H1 (cell line): ENCODE measurements around the gene RFX1. TPM values are rescaled to one million over a fixed set of nuclear protein-coding genes. Genes with fewer than 3 reads are reported as not detected.

ENCODE experiments used
- CTCF ChIA-PET: fragments of 300-600 bp; sonication (Branson Sonifier 250); formaldehyde crosslinking; loops from one replicate; lab custom pipeline; 2021; ENCODE audit not compliant: partially characterized antibody; lab: Charles Lee
- POLR2A ChIA-PET: fragments of 300-600 bp; sonication (Branson Sonifier 250); formaldehyde crosslinking; loops from one replicate; lab custom pipeline; 2021; ENCODE audit warnings: inconsistent platforms; ENCODE audit not compliant: partially characterized antibody; lab: Charles Lee
- DNase-seq, 2 experiments: peaks; one replicate each; pipeline versions ENCODE4 v3.0.0 to v3.0.0-alpha.2; 2010 to 2022; ENCODE audit warnings: low spot score in 2 of 2, low read depth in 1 of 2, mixed read lengths in 1 of 2
- FAIRE-seq: peaks from 2 replicates; lab custom pipeline; 2011; peaks lifted over from hg19 to GRCh38; lab: Jason Lieb, UNC
- H2AFZ ChIP-seq: 2 replicates; pipeline ENCODE4 v1.8.1; 2012; ENCODE audit warnings: low read length, inconsistent platforms
- H2AK5ac ChIP-seq: 2 replicates; pipeline ENCODE4 v1.6.1; 2013; ENCODE audit warnings: low read depth, low read length
- H2BK120ac ChIP-seq: replicated peaks from 2 replicates; pipeline ENCODE3; 2013; ENCODE audit warnings: low read depth, low read length, inconsistent platforms
- H2BK12ac ChIP-seq: 2 replicates; pipeline ENCODE4 v1.6.1; 2013; ENCODE audit warnings: low read depth, low read length
- H2BK15ac ChIP-seq: 2 replicates; pipeline ENCODE4 v1.6.1; 2013; ENCODE audit warnings: low read length
- H2BK20ac ChIP-seq: 2 replicates; pipeline ENCODE4 v1.6.1; 2013; ENCODE audit warnings: low read length
- H2BK5ac ChIP-seq: 2 replicates; pipeline ENCODE4 v1.6.1; 2013; ENCODE audit warnings: low read depth, low read length
- H3K14ac ChIP-seq: 2 replicates; pipeline ENCODE4 v1.6.1; 2013; ENCODE audit warnings: inconsistent platforms; ENCODE audit not compliant: insufficient read length
- H3K18ac ChIP-seq: 2 replicates; pipeline ENCODE4 v1.6.1; 2013; ENCODE audit warnings: low read length; ENCODE audit errors: extremely low read depth
- H3K23ac ChIP-seq: 2 replicates; pipeline ENCODE4 v1.6.1; 2013; ENCODE audit warnings: inconsistent platforms; ENCODE audit not compliant: insufficient read length
- H3K23me2 ChIP-seq: 2 replicates; pipeline ENCODE4 v1.6.1; 2013; ENCODE audit warnings: low read depth, low read length
- H3K27ac ChIP-seq: 2 replicates; pipeline ENCODE4 v1.6.1; 2011; ENCODE audit warnings: low read depth, low read length, inconsistent platforms
- H3K27me3 ChIP-seq, 4 experiments: replicated peaks in 1 of 4; 1 replicate in 1 of 4; 2 replicates in 3 of 4; pipeline versions ENCODE4 v1.6.1 to v1.8.1; 2011 to 2013; ENCODE audit warnings: low read length in 3 of 4, mild to moderate bottlenecking in 3 of 4, inconsistent platforms in 2 of 4, mixed read lengths in 2 of 4, moderate library complexity in 1 of 4; ENCODE audit not compliant: control insufficient read depth in 3 of 4, insufficient read depth in 3 of 4; ENCODE audit errors: extremely low read depth in 1 of 4
- H3K36me3 ChIP-seq, 4 experiments: 2 replicates each; pipeline versions ENCODE4 v1.6.1 to v1.8.1; 2011 to 2013; ENCODE audit warnings: mild to moderate bottlenecking in 4 of 4, low read length in 3 of 4, moderate library complexity in 2 of 4, control low read depth in 1 of 4, inconsistent platforms in 1 of 4; ENCODE audit not compliant: insufficient read depth in 4 of 4, control insufficient read depth in 2 of 4
- H3K4ac ChIP-seq: replicated peaks from 2 replicates; pipeline ENCODE3; 2013; ENCODE audit warnings: low read length, low read depth, mixed read lengths, inconsistent platforms; ENCODE audit not compliant: insufficient read length
- H3K4me1 ChIP-seq, 4 experiments: replicated peaks in 1 of 4; 1 replicate in 1 of 4; 2 replicates in 3 of 4; pipeline versions ENCODE4 v1.6.1 to v1.8.1; 2011 to 2013; ENCODE audit warnings: low read length in 3 of 4, inconsistent platforms in 2 of 4, mixed read lengths in 1 of 4; ENCODE audit not compliant: insufficient read depth in 4 of 4, control insufficient read depth in 3 of 4
- H3K4me2 ChIP-seq, 2 experiments: 2 replicates each; pipeline versions ENCODE4 v1.6.1 to v1.8.1; 2011 to 2013; ENCODE audit warnings: low read depth in 2 of 2, low read length in 2 of 2, control low read depth in 1 of 2, inconsistent platforms in 1 of 2, mild to moderate bottlenecking in 1 of 2; ENCODE audit not compliant: insufficient read depth in 1 of 2
- H3K4me3 ChIP-seq, 4 experiments: fragments of 200-600, 300-600 bp in 1 of 4; sonication (generic), shearing (Covaris generic), sonication (Bioruptor Twin) in 1 of 4; 2 replicates each; pipeline versions ENCODE4 v1.5.1 to v1.8.1; 2011 to 2016; ENCODE audit warnings: low read length in 4 of 4, low read depth in 3 of 4, control low read depth in 2 of 4, inconsistent platforms in 2 of 4, mild to moderate bottlenecking in 2 of 4, mixed read lengths in 1 of 4, moderate library complexity in 1 of 4; ENCODE audit not compliant: insufficient read depth in 2 of 4; ENCODE audit errors: extremely low read depth in 1 of 4
- H3K56ac ChIP-seq: replicated peaks from 2 replicates; pipeline ENCODE3; 2013; ENCODE audit warnings: low read depth, mild to moderate bottlenecking, mixed read lengths, low read length, inconsistent platforms; ENCODE audit not compliant: insufficient read length
- H3K79me1 ChIP-seq: 2 replicates; pipeline ENCODE4 v1.6.1; 2013; ENCODE audit warnings: low read depth, low read length, control low read depth
- H3K79me2 ChIP-seq, 2 experiments: 2 replicates each; pipeline versions ENCODE4 v1.6.1 to v1.8.1; 2012 to 2013; ENCODE audit warnings: low read length in 2 of 2, mild to moderate bottlenecking in 2 of 2, inconsistent platforms in 1 of 2; ENCODE audit not compliant: insufficient read depth in 2 of 2, control insufficient read depth in 1 of 2
- H3K9ac ChIP-seq, 4 experiments: replicated peaks in 1 of 4; 1 replicate in 1 of 4; 2 replicates in 3 of 4; pipeline versions ENCODE4 v1.6.1 to v1.8.1; 2011 to 2013; ENCODE audit warnings: low read depth in 3 of 4, low read length in 3 of 4, control low read depth in 2 of 4, mild to moderate bottlenecking in 2 of 4, moderate library complexity in 2 of 4, inconsistent platforms in 1 of 4; ENCODE audit errors: extremely low read depth in 1 of 4
- H3K9me3 ChIP-seq, 2 experiments: 2 replicates each; pipeline versions ENCODE4 v1.6.1 to v1.8.1; 2012 to 2013; ENCODE audit warnings: mild to moderate bottlenecking in 2 of 2, moderate library complexity in 2 of 2, control low read depth in 1 of 2, inconsistent platforms in 1 of 2, low read depth in 1 of 2, low read length in 1 of 2, mixed read lengths in 1 of 2; ENCODE audit not compliant: insufficient read depth in 2 of 2
- H4K20me1 ChIP-seq, 2 experiments: replicated peaks in 1 of 2; 2 replicates each; pipeline versions ENCODE3 to v1.8.1; 2011 to 2013; ENCODE audit warnings: inconsistent platforms in 2 of 2, low read length in 2 of 2, mild to moderate bottlenecking in 1 of 2; ENCODE audit not compliant: insufficient read depth in 2 of 2, control insufficient read depth in 1 of 2
- H4K5ac ChIP-seq: 2 replicates; pipeline ENCODE4 v1.6.1; 2013; ENCODE audit warnings: low read length, low read depth, mixed read lengths, inconsistent platforms; ENCODE audit not compliant: insufficient read length
- H4K8ac ChIP-seq: 2 replicates; pipeline ENCODE4 v1.8.0; 2013; ENCODE audit warnings: mild to moderate bottlenecking, moderate library complexity, low read length, inconsistent platforms; ENCODE audit not compliant: insufficient read depth; ENCODE audit errors: extremely low read depth
- H4K91ac ChIP-seq: replicated peaks from 2 replicates; pipeline ENCODE3; 2013; ENCODE audit warnings: low read length, mixed read lengths, inconsistent platforms; ENCODE audit not compliant: insufficient read length
- POLR2AphosphoS5 ChIP-seq: IDR thresholded peaks from 2 replicates; pipeline ENCODE4 v1.6.1; 2011; ENCODE audit warnings: low read depth, low read length
- RXRA ChIP-seq: IDR thresholded peaks from 2 replicates; pipeline ENCODE4 v1.6.1; 2011; ENCODE audit warnings: low read depth, mild to moderate bottlenecking, low read length, moderate library complexity; ENCODE audit not compliant: insufficient read depth
- SIN3A ChIP-seq, 2 experiments: IDR thresholded peaks in 1 of 2; conservative IDR thresholded peaks in 1 of 2; 2 replicates each; pipeline ENCODE4 v1.6.1; 2011 to 2012; ENCODE audit warnings: low read length in 2 of 2, improper control_type of control experiment in 1 of 2, low read depth in 1 of 2, mild to moderate bottlenecking in 1 of 2
- SIRT6 ChIP-seq: IDR thresholded peaks from one replicate; pipeline ENCODE4 v1.7.1; 2012; ENCODE audit warnings: low read length, inconsistent platforms
- SIX5 ChIP-seq: IDR thresholded peaks from 2 replicates; pipeline ENCODE4 v1.6.1; 2011; ENCODE audit warnings: mild to moderate bottlenecking, low read depth, low read length
- TCF12 ChIP-seq: IDR thresholded peaks from 2 replicates; pipeline ENCODE4 v1.6.1; 2011; ENCODE audit warnings: low read depth, mild to moderate bottlenecking, low read length
- WGBS, 2 experiments: shearing (Covaris generic) in 1 of 2; methylation state at CpG; one replicate each; pipeline versions ENCODE4 v1.1.6 to v1.1.7; 2013 to 2015; ENCODE audit warnings: low lambda C conversion rate in 2 of 2, mixed read lengths in 2 of 2, inconsistent platforms in 1 of 2, low coverage in 1 of 2, missing lambda C conversion rate in 1 of 2; ENCODE audit not compliant: insufficient replicate concordance in 2 of 2, insufficient coverage in 1 of 2, insufficient read length in 1 of 2; ENCODE audit errors: extremely low coverage in 1 of 2, missing lambda C conversion rate in 1 of 2; 5-methylcytosine and 5-hydroxymethylcytosine counted together
- polyA plus RNA-seq, 7 experiments: library from polyadenylated mRNA; depleted of rRNA in 3 of 7; stranded (reverse) in 5 of 7; unstranded in 2 of 7; fragments of >200 nt in 5 of 7; fragments of 200-250 nt in 2 of 7; gene quantifications; 1 replicate in 5 of 7; 2 replicates in 1 of 7; 4 replicates in 1 of 7; pipeline versions ENCODE4 v1.2.1 to v1.2.3, GENCODE V29; 2011 to 2013; ENCODE audit warnings: missing spikeins in 2 of 7, mixed read lengths in 2 of 7
- total RNA-seq: library from RNA; stranded (reverse); fragmentation: NEBNext Ultra II Directional; extraction: Animal tissue kit (Norgen Biotek cat#: 25700); gene quantifications from 2 replicates; pipeline ENCODE4 v1.2.1, GENCODE V29; 2021

RFX1 gene
- total and polyA plus RNA-seq, 2 of the 8 experiments (the other 6 are each of a cell fraction or from before 2014, with no cell fraction given): 4.9 to 17.0 TPM

GRCh38 chr19:13999085-13999484 lies 7.0 kb downstream of the RFX1 start:
- Histone ChIP-seq H4K20me1 (peaks cover 0 to 3% of the 10 kb centered on the region in 2 experiments), H3K4me1 (no peaks in the 10 kb centered on the region; a peak in 3 of 7 replicates), H3K56ac (no peak overlapping the region), H3K9ac (no peak overlapping the region), H2AK5ac (no peak overlapping the region), H2BK5ac (no peak overlapping the region), H3K18ac (no peak overlapping the region), H3K9me3 (peaks cover 6 to 12% of the 10 kb centered on the region in 2 experiments; a peak in 3 of 4 replicates), H3K23ac (no peak overlapping the region), H4K91ac (no peak overlapping the region), H4K8ac (no peak overlapping the region), H2BK20ac (no peak overlapping the region), H3K23me2 (no peaks in the 10 kb centered on the region), H3K36me3 (peaks cover 0 to 7% (median 0%) of the 10 kb centered on the region in 4 experiments; a peak in 3 of 8 replicates), H3K27ac (no peak overlapping the region), H3K4me2 (no peak overlapping the region), H3K4me3 (no peak overlapping the region; a peak in 1 of 8 replicates)
- no peak for TF ChIP-seq SIX5
- no peak for TF ChIP-seq SIN3A (conservative IDR thresholded peaks at IDR 0.05 in 1 of 2, IDR thresholded peaks at IDR 0.05 in 1 of 2; ENCODE audit: low read depth in 1 of 2, low read length in 2 of 2)
- TF ChIP-seq RXRA: no peak
- no peak for TF ChIP-seq POLR2AphosphoS5
- no peak for TF ChIP-seq SIRT6
- TF ChIP-seq TCF12: no peak
- TF ChIP-seq, all 59 proteins: peak for 0
- Histone ChIP-seq H2BK12ac (no peak overlapping the region), H4K5ac (no peak overlapping the region), H3K79me1 (peaks cover 9% of the 10 kb centered on the region), H2BK120ac (no peak overlapping the region), H2BK15ac (no peak overlapping the region), H3K27me3 (no peaks in the 10 kb centered on the region), H3K14ac (no peak overlapping the region), H3K79me2 (peaks cover 0 to 6% of the 10 kb centered on the region in 2 experiments; a peak in 2 of 4 replicates), H3K4ac (no peak overlapping the region), H2AFZ (no peak overlapping the region)
- FAIRE-seq: no peak
- CTCF ChIA-PET: interaction anchor here (0.5 to 1.5 kb wide), 4 partner anchors 10 to 112 kb away, joined by 3 to 6 read pairs (median 4); partner anchors contain the start of gene IL27RA
- no peak for DNase-seq
- POLR2A ChIA-PET: interaction anchor here (4.7 kb wide), 1 partner anchor 7 kb away, joined by 16 read pairs; the partner anchor contains the start of gene RFX1
- WGBS, 2 experiments: 91% methylated on average over 3 of the region's 3 CpGs; no CpG with 5 or more reads in 1 of the 2 experiments
